HepG2 (cell line): ENCODE measurements around the gene ALDOA. TPM values are rescaled to one million over a fixed set of nuclear protein-coding genes. Genes with fewer than 3 reads are reported as not detected.

Experiments used
- ATF7 ChIP-seq, 2 experiments: fragments of 450-650 bp in 1 of 2; sonication (generic) in 1 of 2; formaldehyde crosslinking in 1 of 2; IDR thresholded peaks; 2 replicates each; pipeline versions ENCODE4 v1.4.0 to v1.6.1; 2016 to 2020; ENCODE audit warnings: antibody characterized with exemption in 1 of 2, mild to moderate bottlenecking in 1 of 2, missing genetic modification reagents in 1 of 2
- DDIT3 ChIP-seq: sonication (generic); formaldehyde crosslinking; IDR thresholded peaks from 2 replicates; pipeline ENCODE4 v1.4.0; 2020; ENCODE audit warnings: mild to moderate bottlenecking, missing genetic modification reagents
- DPF2 ChIP-seq: sonication (generic); formaldehyde crosslinking; IDR thresholded peaks from 2 replicates; pipeline ENCODE4 v1.4.0; 2020; ENCODE audit warnings: mild to moderate bottlenecking, low read depth, missing genetic modification reagents, borderline replicate concordance
- FOXA1 ChIP-seq, 2 experiments: fragments of 450-650 bp in 1 of 2; sonication (generic) in 1 of 2; formaldehyde crosslinking in 1 of 2; IDR thresholded peaks; 2 replicates each; pipeline versions ENCODE4 v1.4.0 to v1.6.1; 2016 to 2020; ENCODE audit warnings: missing genetic modification reagents in 1 of 2
- FOXA3 ChIP-seq: IDR thresholded peaks from 2 replicates; pipeline ENCODE4 v1.6.1; 2016; ENCODE audit warnings: missing genetic modification reagents, missing compliant biosample characterization
- GATA4 ChIP-seq: sonication (generic); IDR thresholded peaks from 2 replicates; pipeline ENCODE4 v1.6.1; 2016; ENCODE audit warnings: antibody characterized with exemption, low read depth, borderline replicate concordance
- GATAD1 ChIP-seq: IDR thresholded peaks from 2 replicates; pipeline ENCODE4 v1.6.1; 2016; ENCODE audit warnings: missing genetic modification reagents, missing compliant biosample characterization
- HNRNPUL1 ChIP-seq: fragments of 200-400 bp; formaldehyde crosslinking; IDR thresholded peaks from 2 replicates; pipeline ENCODE4 v1.6.1; 2017; ENCODE audit warnings: low read depth, mild to moderate bottlenecking, low read length, moderate library complexity
- NFAT5 ChIP-seq: sonication (generic); formaldehyde crosslinking; IDR thresholded peaks from 2 replicates; pipeline ENCODE4 v1.4.0; 2020; ENCODE audit warnings: missing genetic modification reagents
- POGZ ChIP-seq: sonication (generic); formaldehyde crosslinking; IDR thresholded peaks from 2 replicates; pipeline ENCODE4 v1.4.0; 2020; ENCODE audit warnings: mild to moderate bottlenecking, missing genetic modification reagents
- RNF2 ChIP-seq: fragments of 450-650 bp; conservative IDR thresholded peaks from 2 replicates; pipeline ENCODE4 v1.6.1; 2016; ENCODE audit warnings: low read depth
- SAFB2 ChIP-seq: sonication (generic); formaldehyde crosslinking; IDR thresholded peaks from 2 replicates; pipeline ENCODE4 v1.5.1; 2020; ENCODE audit warnings: missing genetic modification reagents, low read depth, mild to moderate bottlenecking, borderline replicate concordance
- SNAPC5 ChIP-seq: sonication (generic); formaldehyde crosslinking; IDR thresholded peaks from 2 replicates; pipeline ENCODE4 v1.8.1; 2023; ENCODE audit warnings: mild to moderate bottlenecking, missing genetic modification reagents, borderline replicate concordance
- TOPORS ChIP-seq: sonication (generic); formaldehyde crosslinking; IDR thresholded peaks from 2 replicates; pipeline ENCODE4 v1.8.0; 2023; ENCODE audit warnings: mild to moderate bottlenecking, missing genetic modification reagents
- YEATS4 ChIP-seq: sonication (generic); formaldehyde crosslinking; IDR thresholded peaks from 2 replicates; pipeline ENCODE4 v1.4.0; 2020; ENCODE audit warnings: missing genetic modification reagents, borderline replicate concordance
- ZBTB4 ChIP-seq: sonication (generic); formaldehyde crosslinking; IDR thresholded peaks from 2 replicates; pipeline ENCODE4 v1.4.0; 2020; ENCODE audit warnings: missing genetic modification reagents, mild to moderate bottlenecking, borderline replicate concordance
- ZNF496 ChIP-seq: sonication (generic); formaldehyde crosslinking; IDR thresholded peaks from 2 replicates; pipeline ENCODE4 v1.8.1; 2023; ENCODE audit warnings: mild to moderate bottlenecking, moderate library complexity, missing genetic modification reagents; ENCODE audit not compliant: insufficient replicate concordance
- ZNF619 ChIP-seq: sonication (generic); formaldehyde crosslinking; IDR thresholded peaks from 2 replicates; pipeline ENCODE4 v1.4.0; 2020; ENCODE audit warnings: mild to moderate bottlenecking, missing genetic modification reagents
- ZSCAN25 ChIP-seq: sonication (generic); formaldehyde crosslinking; IDR thresholded peaks from 2 replicates; pipeline ENCODE4 v1.8.0; 2022; ENCODE audit warnings: mild to moderate bottlenecking, missing genetic modification reagents
- polyA plus RNA-seq, 8 experiments: library from polyadenylated mRNA; depleted of rRNA in 3 of 8; stranded (reverse) in 7 of 8; unstranded in 1 of 8; fragments of >200 nt; fragmentation: Illumina TruSeq in 4 of 8; extraction: Trizol in 4 of 8; gene quantifications; 2 replicates each; pipeline versions ENCODE4 v1.2.1 to v1.2.3, GENCODE V29; 2011 to 2016; ENCODE audit warnings: low read depth in 4 of 8, missing spikeins in 1 of 8, mixed read lengths in 1 of 8; ENCODE audit not compliant: insufficient read depth in 1 of 8
- total RNA-seq, 5 experiments: library from RNA; depleted of rRNA; stranded (reverse); fragments of >200 nt; fragmentation: Illumina TruSeq; extraction: Trizol; gene quantifications; 2 replicates each; pipeline ENCODE4 v1.2.3, GENCODE V29; 2016; ENCODE audit warnings: low read depth in 1 of 5

The ALDOA gene
- total and polyA plus RNA-seq, 2 of the 13 experiments (the other 11 are each of a cell fraction or from before 2014, with no cell fraction given) = 925 to 1,884 TPM

- peak; percentile 90 for TF ChIP-seq ZSCAN25 (CRISPR knock-in tag)
- TF ChIP-seq RNF2 = peak; percentile 98
- TF ChIP-seq ATF7 (IDR thresholded peaks at IDR 0.05) = no peak
- peak; percentile 75; the same call in 1 of the 2 replicates for TF ChIP-seq ATF7 (CRISPR knock-in tag; IDR thresholded peaks at IDR 0.05)
- peak; percentile 81 for TF ChIP-seq GATAD1
- 0 out of 2 replicates have a peak, but pooled peaks have one; percentile 59 for TF ChIP-seq NFAT5 (CRISPR knock-in tag)
- TF ChIP-seq FOXA1 (IDR thresholded peaks at IDR 0.05) = no peak
- TF ChIP-seq FOXA1 (CRISPR knock-in tag; IDR thresholded peaks at IDR 0.05) = peak; percentile 11; the same call in 1 of the 2 replicates
- peak; percentile 44; the same call in 1 of the 2 replicates for TF ChIP-seq DPF2 (CRISPR knock-in tag)
- peak; percentile 78; the same call in 1 of the 2 replicates for TF ChIP-seq HNRNPUL1
- TF ChIP-seq GATA4 = peak; percentile 88
- TF ChIP-seq FOXA3 = peak; percentile 61
- peak; percentile 88 for TF ChIP-seq SAFB2 (CRISPR knock-in tag)
- TF ChIP-seq SNAPC5 = peak; percentile 82; the same call in 1 of the 2 replicates
- peak; percentile 88 for TF ChIP-seq TOPORS
- no peak for TF ChIP-seq ZNF496 (CRISPR knock-in tag)
- TF ChIP-seq ZNF619 (CRISPR knock-in tag) = peak; percentile 97
- peak; percentile 94 for TF ChIP-seq POGZ (CRISPR knock-in tag)
- TF ChIP-seq DDIT3 (CRISPR knock-in tag) = no peak
- TF ChIP-seq ZBTB4 (CRISPR knock-in tag) = 0 out of 2 replicates have a peak, but pooled peaks have one; percentile 92
- peak; percentile 99 for TF ChIP-seq YEATS4
Measured at GRCh38 chr16:30065102-30065942, at the start of gene ALDOA (continued).
